Body of pancreas (tissue), 4 donors: ENCODE measurements around the gene MYRIP.

Experiments
- POLR2A ChIP-seq, 3 donors: fragments of 450-650 bp; IDR thresholded peaks; one replicate each; pipeline ENCODE4 v1.6.1; 2016; ENCODE audit warnings: antibody characterized with exemption in 3 of 3, mild to moderate bottlenecking in 2 of 3
- TF ChIP-seq, protein P1 (sequence below), 7 experiments: fragments of 450-650 bp in 4 of 7; fragments of 200-600 bp in 3 of 7; sonication (generic) in 3 of 7; IDR thresholded peaks; one replicate each; pipeline ENCODE4 v1.5.1; 2016 to 2019; ENCODE audit warnings: antibody characterized with exemption in 7 of 7

DNA sequence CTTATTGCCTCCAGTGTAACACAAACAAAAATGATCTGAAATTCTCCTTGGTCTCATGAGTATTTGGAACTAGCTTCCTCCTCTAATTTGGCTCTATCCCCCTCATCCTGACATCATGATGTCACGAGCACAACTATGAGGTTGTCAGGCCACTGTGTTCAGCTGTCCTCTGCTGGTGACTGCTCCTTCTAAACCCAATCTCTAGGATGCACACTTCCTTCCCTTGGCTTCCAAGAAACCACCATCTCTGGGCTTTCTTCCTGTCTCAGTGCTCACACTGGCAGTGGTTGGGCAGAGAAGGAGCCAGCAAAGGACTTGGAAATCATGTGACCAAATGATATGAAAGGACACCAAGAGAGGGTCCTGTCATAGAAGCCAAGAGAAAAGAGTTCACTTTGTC is 469.4 kb downstream of the MYRIP start:
- TF ChIP-seq, protein P1, sequence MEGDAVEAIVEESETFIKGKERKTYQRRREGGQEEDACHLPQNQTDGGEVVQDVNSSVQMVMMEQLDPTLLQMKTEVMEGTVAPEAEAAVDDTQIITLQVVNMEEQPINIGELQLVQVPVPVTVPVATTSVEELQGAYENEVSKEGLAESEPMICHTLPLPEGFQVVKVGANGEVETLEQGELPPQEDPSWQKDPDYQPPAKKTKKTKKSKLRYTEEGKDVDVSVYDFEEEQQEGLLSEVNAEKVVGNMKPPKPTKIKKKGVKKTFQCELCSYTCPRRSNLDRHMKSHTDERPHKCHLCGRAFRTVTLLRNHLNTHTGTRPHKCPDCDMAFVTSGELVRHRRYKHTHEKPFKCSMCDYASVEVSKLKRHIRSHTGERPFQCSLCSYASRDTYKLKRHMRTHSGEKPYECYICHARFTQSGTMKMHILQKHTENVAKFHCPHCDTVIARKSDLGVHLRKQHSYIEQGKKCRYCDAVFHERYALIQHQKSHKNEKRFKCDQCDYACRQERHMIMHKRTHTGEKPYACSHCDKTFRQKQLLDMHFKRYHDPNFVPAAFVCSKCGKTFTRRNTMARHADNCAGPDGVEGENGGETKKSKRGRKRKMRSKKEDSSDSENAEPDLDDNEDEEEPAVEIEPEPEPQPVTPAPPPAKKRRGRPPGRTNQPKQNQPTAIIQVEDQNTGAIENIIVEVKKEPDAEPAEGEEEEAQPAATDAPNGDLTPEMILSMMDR (IDR thresholded peaks at IDR 0.05) = no peak
- TF ChIP-seq POLR2A (IDR thresholded peaks at IDR 0.05) = no peak
